GM18517 (cell line): ENCODE results near the gene URB1.
"Not testable (repeated sequence)": the region's sequence is repeated elsewhere in the genome, so short reads cannot be mapped to it uniquely, and the experiment has no call there.

Source experiments
- ATAC-seq: cut with Tn5 transposase; IDR thresholded peaks from one replicate; pipeline ENCODE4 v1.9.1; 2021; ENCODE audit warnings: mild to moderate bottlenecking, moderate library complexity; ENCODE audit not compliant: unreplicated experiment

URB1 gene

DNA sequence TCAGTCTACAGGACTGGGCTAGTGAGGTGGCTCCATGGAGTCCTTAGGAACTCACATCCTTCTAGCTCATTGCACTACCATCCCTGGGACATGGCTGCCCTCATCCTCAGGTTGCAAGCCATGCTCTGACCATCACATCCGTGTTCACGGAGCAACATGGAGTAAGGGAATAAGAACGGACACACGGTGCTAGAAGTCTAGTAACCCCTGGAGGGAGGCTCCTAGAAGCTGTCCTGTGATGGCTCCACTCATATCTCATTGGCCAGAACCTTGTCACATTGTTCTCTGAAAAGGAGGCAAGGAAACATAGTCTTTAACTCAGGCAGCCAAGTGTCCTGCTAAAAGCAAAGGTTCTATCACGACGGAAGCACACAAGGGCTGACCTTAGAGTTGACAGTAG is 90.3 kb downstream of the URB1 start:
- no peak for ATAC-seq

DNA sequence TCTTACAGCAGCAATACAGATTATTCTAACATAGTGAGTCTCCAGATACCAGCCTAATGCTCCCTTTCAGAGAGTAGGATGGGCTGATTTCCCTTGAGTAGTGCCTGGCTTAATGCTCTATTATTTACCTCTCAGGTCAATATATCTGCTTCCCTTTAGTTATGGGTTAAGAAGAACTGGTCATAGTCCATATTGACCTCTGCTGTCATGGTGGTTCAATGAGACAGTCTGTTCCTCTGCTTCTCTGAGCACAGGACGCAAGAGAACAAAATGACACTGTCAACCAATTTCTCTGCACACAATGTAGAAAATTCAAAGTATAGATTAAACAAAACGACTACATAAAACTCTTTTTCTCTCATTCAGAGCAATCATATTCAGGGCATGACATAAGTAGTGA is 91.2 kb downstream of the URB1 start:
- ATAC-seq = no peak

DNA sequence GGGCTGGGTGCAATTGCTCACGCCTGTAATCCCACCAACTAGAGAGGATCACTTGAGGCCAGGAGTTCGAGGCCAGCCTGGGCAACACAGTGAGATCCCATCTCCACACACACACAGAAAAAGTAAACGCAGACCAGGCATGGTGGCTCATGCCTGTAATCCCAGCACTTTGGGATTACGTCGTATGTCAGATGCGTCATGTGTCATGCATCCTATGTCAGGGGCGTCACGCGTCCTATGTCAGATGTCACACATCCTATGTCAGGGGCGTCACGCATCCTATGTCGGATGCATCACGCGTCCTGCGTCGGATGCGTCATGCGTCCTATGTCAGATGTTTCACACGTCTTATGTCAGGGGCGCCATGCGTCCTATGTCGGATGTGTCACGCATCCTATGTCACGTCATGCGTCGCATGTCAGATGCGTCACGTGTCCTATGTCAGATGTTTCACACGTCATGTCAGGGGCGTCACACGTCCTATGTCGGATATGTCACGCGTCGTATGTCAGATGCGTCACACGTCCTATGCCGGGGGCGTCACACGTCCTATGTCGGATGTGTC is 92.6 kb downstream of the URB1 start:
- no peak for ATAC-seq

DNA sequence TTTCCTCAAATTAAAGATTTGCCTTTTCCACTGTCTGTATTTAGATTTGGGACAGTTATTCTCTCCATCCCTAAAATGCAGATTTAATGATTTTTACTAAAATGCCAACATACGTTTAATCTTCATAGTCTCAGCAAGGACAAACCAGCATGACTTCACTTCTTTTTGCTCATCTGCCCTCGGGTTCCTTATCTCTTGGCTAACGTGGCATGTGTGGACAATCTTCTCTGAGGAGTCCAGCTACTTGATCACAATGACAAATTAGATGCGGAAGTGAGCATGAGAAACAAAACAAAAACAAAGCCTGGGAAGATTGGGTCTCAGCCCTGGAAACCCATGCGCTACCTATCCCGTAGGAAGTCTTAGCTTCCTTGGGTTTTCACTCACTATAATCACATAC is 93.1 kb downstream of the URB1 start:
- no peak for ATAC-seq

DNA sequence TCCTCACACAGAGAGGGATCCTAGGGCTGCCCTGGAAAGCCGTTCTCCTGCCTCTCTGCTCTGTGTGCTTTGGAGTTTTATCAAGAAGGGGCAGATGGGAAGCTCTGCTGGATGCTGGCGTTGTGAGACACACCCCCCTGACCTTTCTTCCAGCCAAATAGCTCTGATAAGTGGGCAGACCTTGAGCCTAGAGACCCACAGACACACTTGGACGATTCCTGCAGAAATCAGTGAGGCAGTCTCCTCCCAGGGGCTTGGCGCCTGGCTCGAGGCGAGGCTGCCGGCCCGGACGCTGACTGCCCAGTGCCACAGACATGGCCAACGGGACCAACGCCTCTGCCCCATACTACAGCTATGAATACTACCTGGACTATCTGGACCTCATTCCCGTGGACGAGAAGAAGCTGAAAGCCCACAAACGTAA is 94.1 kb downstream of the URB1 start, which contains the start of gene MRAP:
Gene MRAP (plus strand): TSS at position 198 of the 424 bp plus-strand sequence. CDS start 117 bp downstream, at position 315.
- ATAC-seq = no peak

DNA sequence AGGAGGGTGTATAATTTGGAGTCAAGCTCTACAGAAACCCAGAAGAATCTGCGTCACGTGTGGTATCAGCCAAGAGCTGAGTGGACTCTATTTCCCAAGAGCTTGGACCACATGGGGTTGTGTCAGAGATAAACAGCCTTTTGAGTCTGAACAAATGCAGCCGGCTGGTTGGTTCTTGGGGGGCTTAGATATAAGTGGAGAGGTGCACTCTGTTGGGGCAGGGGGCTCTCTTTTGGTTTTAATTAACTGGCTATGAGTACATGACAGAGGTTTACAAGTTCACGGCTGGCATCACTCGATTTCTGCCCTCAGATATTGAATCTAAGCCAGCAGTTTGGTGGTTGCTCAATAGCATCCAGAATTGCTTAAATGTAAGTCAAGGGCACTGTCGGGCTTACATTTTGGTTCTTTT is 94.7 kb downstream of the URB1 start:
- no peak for ATAC-seq

DNA sequence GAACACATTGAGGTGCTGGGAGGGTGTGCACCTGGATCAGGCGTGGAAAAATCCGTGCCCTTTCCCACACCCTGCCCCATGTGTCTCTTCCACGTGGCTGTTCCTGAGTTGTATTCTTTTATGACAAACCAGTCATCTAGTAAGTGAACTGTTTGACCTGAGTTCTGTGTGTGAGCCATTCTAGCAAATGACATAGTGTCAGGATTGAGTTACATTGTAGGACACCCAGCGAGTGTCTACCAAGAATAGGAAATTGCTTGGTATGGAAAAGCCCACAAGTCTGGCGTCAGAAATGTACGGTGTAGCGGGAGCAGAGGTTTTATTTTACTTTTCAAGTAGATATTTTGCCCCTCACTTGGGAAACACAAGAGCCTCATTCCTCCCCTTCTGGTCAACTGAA is 95.4 kb downstream of the URB1 start:
- ATAC-seq = no peak

DNA sequence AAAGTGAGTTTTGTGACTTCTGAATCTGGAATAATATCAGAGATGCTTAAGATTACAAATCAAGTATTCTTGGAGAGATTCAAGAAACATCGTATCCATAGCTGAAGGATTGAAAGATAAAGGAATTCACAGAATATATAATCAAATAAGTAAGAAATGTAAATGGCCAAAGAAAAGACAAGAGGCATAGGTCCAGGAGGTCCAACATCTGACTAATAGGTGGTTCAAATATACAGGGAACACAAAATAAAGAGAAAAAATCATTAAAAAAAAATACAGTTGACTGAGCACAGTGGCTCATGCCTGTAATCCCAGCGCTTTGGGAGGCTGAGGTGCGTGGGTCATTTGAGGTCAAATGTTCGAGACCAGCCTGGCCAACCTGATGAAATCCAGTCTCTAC is 107.3 kb downstream of the URB1 start:
- ATAC-seq = no peak

DNA sequence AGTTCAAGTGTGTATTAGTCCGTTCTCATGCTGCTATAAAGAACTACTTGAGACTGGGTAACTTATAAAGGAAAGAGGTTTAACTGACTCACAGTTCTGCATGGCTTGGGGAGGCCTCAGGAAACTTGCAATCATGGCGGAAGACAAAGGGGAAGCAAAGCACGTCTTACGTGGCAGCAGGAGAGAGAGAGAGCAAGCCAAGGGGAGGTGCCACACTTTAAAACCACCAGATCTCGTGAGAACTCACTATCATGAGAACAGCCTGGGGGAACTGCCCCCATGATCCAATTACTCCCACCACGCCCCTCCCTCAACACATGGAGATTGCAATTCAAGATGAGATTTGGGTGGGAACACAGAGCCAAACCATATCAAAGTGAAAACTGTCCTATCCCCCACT is 109.8 kb downstream of the URB1 start:
- no peak for ATAC-seq

DNA sequence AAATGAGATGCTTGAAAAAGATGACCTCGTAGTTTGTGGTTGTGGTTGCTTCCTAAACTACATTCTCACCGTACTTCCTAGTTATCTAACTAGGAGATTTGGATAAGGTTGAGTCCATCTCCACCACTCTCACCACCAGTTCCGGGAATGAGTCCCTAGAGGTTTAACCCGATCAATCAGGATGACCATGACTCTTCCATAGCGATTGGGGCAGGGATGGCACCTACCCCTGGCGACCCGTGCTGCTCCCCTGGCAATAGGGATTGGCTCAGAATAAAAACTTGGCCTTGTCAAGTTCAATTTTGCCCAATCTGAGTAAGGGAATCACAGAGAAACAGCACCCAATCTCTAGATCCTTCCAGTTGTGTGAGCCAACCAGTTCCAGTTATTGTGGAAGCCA is 111.3 kb downstream of the URB1 start:
- ATAC-seq = no peak

DNA sequence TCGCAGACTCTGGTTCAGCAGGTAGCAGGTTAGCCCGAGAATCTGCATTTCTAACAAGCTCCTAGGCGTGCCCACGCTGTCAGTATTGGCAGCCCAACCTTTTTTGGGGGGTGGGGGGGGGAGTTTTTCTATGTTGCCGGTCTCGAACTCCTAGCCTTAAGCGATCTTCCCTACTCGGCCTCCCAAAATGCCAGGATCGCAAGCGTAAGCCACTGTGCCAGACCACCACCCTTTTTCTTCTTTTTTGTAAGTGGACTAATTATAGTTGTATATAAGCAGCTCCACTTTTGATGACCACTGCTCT is 113.5 kb downstream of the URB1 start:
- no peak for ATAC-seq

DNA sequence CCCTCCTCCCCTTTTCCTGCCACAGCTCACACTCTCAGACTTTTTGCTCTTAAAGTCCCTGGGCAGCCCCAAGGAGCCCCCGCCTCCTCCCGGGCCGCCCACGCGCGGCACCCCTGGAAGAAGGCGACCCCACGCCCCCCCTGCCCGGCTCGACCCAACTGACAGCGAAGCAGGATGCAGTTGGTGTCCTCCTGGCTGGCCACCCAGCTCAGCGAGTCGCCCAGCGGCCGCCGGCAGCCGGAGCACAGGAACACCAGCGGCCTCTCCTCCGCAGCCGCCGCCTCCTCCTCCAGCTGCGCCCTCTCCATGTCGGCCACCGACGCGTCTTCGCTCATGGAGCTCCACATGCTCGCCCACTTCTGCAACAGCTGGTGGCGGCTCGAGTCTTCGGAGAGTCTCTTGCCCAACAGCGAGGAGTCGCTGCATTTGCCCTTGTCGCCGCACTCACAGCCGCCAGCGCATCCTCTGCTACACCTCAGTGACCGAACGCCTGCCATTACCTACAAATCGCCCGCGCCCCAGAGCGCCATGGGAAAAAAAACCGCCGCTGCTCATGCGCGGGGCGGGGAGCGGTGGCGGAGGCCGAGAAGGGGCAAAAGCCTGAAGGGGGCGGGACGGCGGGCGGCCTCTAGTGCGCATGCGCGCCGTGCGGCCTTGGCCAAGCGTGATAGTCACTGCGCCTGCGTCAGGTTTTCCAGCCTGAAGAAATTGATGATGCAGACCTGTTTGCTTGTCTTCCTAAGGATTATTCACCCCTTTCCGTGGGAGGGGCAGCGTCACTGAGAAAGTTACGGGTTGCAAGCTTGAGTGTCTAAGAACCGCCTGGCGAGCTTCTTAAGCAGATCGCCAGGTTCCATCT is 114.1 kb downstream of the URB1 start, which contains the start of gene MIS18A:
Gene MIS18A (minus strand): TSS at position 532 of the 859 bp plus-strand sequence. CDS start 35 bp downstream, at position 497.
- peak; percentile 86 for ATAC-seq

DNA sequence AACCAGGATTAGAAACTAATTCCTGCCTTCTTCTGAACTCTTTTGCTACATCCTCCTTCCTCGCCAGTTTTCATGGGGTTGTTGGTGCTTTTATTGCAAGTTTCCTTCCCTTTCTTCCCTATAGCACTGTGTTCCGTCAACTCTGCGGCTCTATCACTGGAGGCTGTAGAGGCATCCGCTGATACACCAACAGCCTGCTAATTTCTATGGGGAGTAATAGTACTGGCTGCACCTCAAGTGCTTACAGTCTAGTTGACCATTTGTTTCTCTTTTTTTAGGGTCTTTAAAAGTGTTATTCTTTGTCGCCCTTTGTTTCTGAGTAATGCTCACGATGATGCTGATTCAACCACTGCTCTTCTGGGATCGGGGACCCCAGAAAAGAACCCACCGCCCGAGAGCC is 114.7 kb downstream of the URB1 start:
- no peak for ATAC-seq

DNA sequence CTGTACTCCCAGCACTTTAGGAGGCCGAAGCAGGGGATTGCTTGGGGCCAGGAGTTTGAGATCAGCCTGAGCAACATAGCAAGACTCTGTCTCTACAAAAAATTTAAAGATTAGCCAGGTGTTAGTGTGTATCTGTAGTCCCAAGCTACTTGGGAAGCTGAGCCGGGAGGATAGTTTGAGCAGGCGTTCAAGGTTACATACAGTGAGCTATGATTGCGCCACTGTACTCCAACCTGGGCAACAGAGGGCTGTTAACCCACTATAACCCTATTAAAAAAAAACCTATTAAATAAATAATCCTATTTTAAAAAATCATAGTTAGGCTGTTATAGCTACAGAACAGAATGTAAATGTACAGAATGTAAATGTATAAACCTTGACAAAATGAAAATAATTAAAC is 116.1 kb downstream of the URB1 start:
- no peak for ATAC-seq

DNA sequence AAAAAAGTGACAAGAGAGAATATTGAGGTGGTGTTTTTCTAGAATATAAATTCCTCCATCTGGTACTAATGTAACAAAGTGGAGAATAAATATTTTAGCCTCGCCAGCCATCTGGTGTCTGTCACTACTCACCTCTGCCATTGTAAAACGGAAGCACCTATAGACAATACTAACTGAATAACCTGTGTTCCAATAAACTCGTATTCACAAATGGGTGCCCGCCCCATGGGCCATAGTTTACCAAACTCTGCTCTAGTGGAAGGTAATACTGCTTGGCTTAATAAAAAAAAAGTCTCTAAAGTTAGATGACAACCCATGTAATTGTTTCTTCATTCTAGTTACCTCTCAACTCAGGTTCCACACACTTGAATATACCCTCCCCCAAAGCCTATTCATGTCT is 122.1 kb downstream of the URB1 start:
- no peak for ATAC-seq

DNA sequence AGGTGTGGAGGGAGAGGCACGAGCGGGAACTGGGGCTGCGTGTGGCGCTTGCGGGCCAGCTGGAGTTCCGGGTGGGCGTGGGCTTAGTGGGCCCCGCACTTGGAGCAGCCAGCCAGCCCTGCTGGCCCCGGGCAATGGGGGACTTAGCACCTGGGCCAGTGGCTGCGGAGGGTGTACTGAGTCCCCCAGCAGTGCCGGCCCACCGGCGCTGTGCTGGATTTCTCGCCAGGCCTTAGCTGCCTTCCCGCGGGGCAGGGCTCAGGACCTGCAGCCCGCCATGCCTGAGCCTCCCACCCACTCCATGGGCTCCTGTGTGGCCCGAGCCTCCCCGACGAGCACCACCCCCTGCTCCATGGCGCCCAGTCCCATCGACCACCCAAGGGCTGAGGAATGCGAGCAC is 127.5 kb downstream of the URB1 start:
- not testable (repeated sequence) for ATAC-seq

DNA sequence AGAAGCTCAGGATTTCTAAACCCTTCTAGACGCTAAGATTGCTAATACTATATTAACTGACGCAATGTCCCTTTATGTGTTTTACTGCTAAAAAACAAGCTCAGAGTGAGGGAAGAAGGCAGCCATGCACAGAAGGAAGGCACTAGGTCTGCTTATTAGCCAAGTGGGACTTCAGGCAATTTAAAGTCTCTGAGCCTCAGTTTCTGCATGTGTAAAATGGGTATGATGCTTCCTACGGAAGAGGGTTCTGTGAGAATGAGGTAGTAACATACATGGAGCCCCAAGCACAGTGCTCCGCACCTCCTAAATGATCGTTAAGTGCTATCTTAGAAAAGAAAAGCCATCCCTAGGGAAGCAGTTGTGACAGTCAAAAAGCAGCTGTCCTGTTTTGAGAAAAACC is 130.9 kb downstream of the URB1 start:
- ATAC-seq = no peak
